Liver (tissue), 9 donors: ENCODE measurements around the gene ATAD3A. TPM values are rescaled to one million over a fixed set of nuclear protein-coding genes. Genes with fewer than 3 reads are reported as not detected.
A peak's percentile ranks its signal among the peaks of the same experiment; 100 is the strongest.

ENCODE experiments used
- DNase-seq: peaks from one replicate; pipeline ENCODE4 v3.0.0-alpha.2; 2017; ENCODE audit warnings: low spot score
- H3K27ac ChIP-seq, 2 donors: one replicate each; pipeline ENCODE4 v1.7.0; 2013; ENCODE audit warnings: inconsistent platforms in 2 of 2, low read length in 2 of 2, control low read depth in 1 of 2, low read depth in 1 of 2, mild to moderate bottlenecking in 1 of 2
- H3K27me3 ChIP-seq, 4 donors: one replicate each; pipeline versions ENCODE4 v1.6.1 to v1.7.0; 2013; ENCODE audit warnings: low read length in 3 of 4, inconsistent platforms in 1 of 4, mild to moderate bottlenecking in 1 of 4, moderate library complexity in 1 of 4; ENCODE audit not compliant: control insufficient read depth in 4 of 4, insufficient read depth in 4 of 4
- H3K36me3 ChIP-seq, 4 donors: one replicate each; pipeline versions ENCODE4 v1.6.1 to v1.7.0; 2013; ENCODE audit warnings: low read length in 3 of 4, mild to moderate bottlenecking in 3 of 4, low read depth in 1 of 4, moderate library complexity in 1 of 4; ENCODE audit not compliant: control insufficient read depth in 4 of 4, insufficient read depth in 3 of 4
- H3K4me1 ChIP-seq, 4 donors: one replicate each; pipeline versions ENCODE4 v1.6.1 to v1.7.0; 2013; ENCODE audit warnings: low read length in 3 of 4, mild to moderate bottlenecking in 3 of 4, moderate library complexity in 1 of 4; ENCODE audit not compliant: control insufficient read depth in 4 of 4, insufficient read depth in 4 of 4
- H3K4me3 ChIP-seq, 3 donors: one replicate each; pipeline versions ENCODE4 v1.6.1 to v1.7.0; 2013; ENCODE audit warnings: low read length in 3 of 3, control low read depth in 1 of 3, low read depth in 1 of 3, mild to moderate bottlenecking in 1 of 3
- H3K9ac ChIP-seq, 2 donors: one replicate each; pipeline ENCODE4 v1.7.0; 2013; ENCODE audit warnings: low read length in 2 of 2, mild to moderate bottlenecking in 2 of 2, moderate library complexity in 2 of 2, control low read depth in 1 of 2, low read depth in 1 of 2
- H3K9me3 ChIP-seq, 4 donors: one replicate each; pipeline versions ENCODE4 v1.6.1 to v1.7.0; 2013; ENCODE audit warnings: low read length in 3 of 4; ENCODE audit not compliant: control insufficient read depth in 4 of 4
- EGR1 ChIP-seq, 2 donors: IDR thresholded peaks; 2 replicates each; pipeline ENCODE4 v1.6.1; 2016 to 2018; ENCODE audit warnings: antibody characterized with exemption in 2 of 2, low read depth in 2 of 2
- FOXA1 ChIP-seq: IDR thresholded peaks from 2 replicates; pipeline ENCODE4 v1.6.1; 2016; ENCODE audit warnings: antibody characterized with exemption
- FOXA2 ChIP-seq: IDR thresholded peaks from 2 replicates; pipeline ENCODE4 v1.6.1; 2016; ENCODE audit warnings: antibody characterized with exemption
- GABPA ChIP-seq, 2 donors: IDR thresholded peaks in 1 of 2; conservative IDR thresholded peaks in 1 of 2; 2 replicates each; pipeline ENCODE4 v1.6.1; 2016; ENCODE audit warnings: antibody characterized with exemption in 2 of 2, mild to moderate bottlenecking in 1 of 2, moderate library complexity in 1 of 2
- HNF4A ChIP-seq, 2 donors: conservative IDR thresholded peaks; 2 replicates each; pipeline ENCODE4 v1.6.1; 2016; ENCODE audit warnings: antibody characterized with exemption in 2 of 2, mild to moderate bottlenecking in 2 of 2
- JUND ChIP-seq, 2 donors: IDR thresholded peaks; 2 replicates each; pipeline ENCODE4 v1.6.1; 2016; ENCODE audit warnings: antibody characterized with exemption in 2 of 2
- RAD21 ChIP-seq, 2 donors: IDR thresholded peaks; 2 replicates each; pipeline ENCODE4 v1.6.1; 2016; ENCODE audit warnings: antibody characterized with exemption in 2 of 2, mild to moderate bottlenecking in 2 of 2
- YY1 ChIP-seq: IDR thresholded peaks from 2 replicates; pipeline ENCODE4 v1.6.1; 2016; ENCODE audit warnings: antibody characterized with exemption, mild to moderate bottlenecking
- ZBTB33 ChIP-seq: IDR thresholded peaks from 2 replicates; pipeline ENCODE4 v1.6.1; 2016; ENCODE audit warnings: antibody characterized with exemption
- WGBS: extraction: QIAGEN DNeasy Blood & Tissue Kit; methylation state at CpG from one replicate; pipeline ENCODE4 v1.1.7; 2013; 5-methylcytosine and 5-hydroxymethylcytosine counted together
- polyA plus RNA-seq, 2 donors: library from polyadenylated mRNA; stranded (reverse) in 1 of 2; unstranded in 1 of 2; fragments of 200-250 nt in 1 of 2; fragments of >200 nt in 1 of 2; fragmentation: Nextera tagmentation in 1 of 2; extraction: Ambion mirVana in 1 of 2; gene quantifications; one replicate each; pipeline versions ENCODE4 v1.2.1 to v1.2.3, GENCODE V29; 2013 to 2015
- total RNA-seq, 2 donors: library from RNA; depleted of rRNA; stranded (reverse); fragments of >200 nt; gene quantifications; one replicate each; pipeline ENCODE4 v1.2.3, GENCODE V29; 2014
- TF ChIP-seq, protein P1 (sequence below): IDR thresholded peaks from 2 replicates; pipeline ENCODE4 v1.6.1; 2016; ENCODE audit warnings: antibody characterized with exemption, mild to moderate bottlenecking
- donor health status: healthy.
- donor health status: healthy.
- donor health status: healthy.
- donor health status: healthy.
- donor health status: healthy.

ATAD3A gene
- total and polyA plus RNA-seq, 4 donors, result 7.2 to 20.0 (median 15.8) TPM

GRCh38 chr1:1539310-1540089 lies 27.5 kb downstream of the ATAD3A start:
- 32% methylated on average over 65 of the region's 66 CpGs for WGBS
- no peak for TF ChIP-seq FOXA1
- no peak for TF ChIP-seq YY1
- TF ChIP-seq, protein P1, sequence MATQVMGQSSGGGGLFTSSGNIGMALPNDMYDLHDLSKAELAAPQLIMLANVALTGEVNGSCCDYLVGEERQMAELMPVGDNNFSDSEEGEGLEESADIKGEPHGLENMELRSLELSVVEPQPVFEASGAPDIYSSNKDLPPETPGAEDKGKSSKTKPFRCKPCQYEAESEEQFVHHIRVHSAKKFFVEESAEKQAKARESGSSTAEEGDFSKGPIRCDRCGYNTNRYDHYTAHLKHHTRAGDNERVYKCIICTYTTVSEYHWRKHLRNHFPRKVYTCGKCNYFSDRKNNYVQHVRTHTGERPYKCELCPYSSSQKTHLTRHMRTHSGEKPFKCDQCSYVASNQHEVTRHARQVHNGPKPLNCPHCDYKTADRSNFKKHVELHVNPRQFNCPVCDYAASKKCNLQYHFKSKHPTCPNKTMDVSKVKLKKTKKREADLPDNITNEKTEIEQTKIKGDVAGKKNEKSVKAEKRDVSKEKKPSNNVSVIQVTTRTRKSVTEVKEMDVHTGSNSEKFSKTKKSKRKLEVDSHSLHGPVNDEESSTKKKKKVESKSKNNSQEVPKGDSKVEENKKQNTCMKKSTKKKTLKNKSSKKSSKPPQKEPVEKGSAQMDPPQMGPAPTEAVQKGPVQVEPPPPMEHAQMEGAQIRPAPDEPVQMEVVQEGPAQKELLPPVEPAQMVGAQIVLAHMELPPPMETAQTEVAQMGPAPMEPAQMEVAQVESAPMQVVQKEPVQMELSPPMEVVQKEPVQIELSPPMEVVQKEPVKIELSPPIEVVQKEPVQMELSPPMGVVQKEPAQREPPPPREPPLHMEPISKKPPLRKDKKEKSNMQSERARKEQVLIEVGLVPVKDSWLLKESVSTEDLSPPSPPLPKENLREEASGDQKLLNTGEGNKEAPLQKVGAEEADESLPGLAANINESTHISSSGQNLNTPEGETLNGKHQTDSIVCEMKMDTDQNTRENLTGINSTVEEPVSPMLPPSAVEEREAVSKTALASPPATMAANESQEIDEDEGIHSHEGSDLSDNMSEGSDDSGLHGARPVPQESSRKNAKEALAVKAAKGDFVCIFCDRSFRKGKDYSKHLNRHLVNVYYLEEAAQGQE, result no peak
- Histone ChIP-seq H3K27ac (no peak overlapping the region), H3K9me3 (no peaks in the 10 kb centered on the region), H3K4me1 (peaks cover 0 to 16% (median 7%) of the 10 kb centered on the region in 4 donors), H3K9ac (no peak overlapping the region), H3K4me3 (peak overlapping the region in 1 of 3 donors; percentile 51), H3K36me3 (peaks cover 0 to 17% (median 1%) of the 10 kb centered on the region in 4 donors), H3K27me3 (no peaks in the 10 kb centered on the region)
- DNase-seq, result no peak

DNA sequence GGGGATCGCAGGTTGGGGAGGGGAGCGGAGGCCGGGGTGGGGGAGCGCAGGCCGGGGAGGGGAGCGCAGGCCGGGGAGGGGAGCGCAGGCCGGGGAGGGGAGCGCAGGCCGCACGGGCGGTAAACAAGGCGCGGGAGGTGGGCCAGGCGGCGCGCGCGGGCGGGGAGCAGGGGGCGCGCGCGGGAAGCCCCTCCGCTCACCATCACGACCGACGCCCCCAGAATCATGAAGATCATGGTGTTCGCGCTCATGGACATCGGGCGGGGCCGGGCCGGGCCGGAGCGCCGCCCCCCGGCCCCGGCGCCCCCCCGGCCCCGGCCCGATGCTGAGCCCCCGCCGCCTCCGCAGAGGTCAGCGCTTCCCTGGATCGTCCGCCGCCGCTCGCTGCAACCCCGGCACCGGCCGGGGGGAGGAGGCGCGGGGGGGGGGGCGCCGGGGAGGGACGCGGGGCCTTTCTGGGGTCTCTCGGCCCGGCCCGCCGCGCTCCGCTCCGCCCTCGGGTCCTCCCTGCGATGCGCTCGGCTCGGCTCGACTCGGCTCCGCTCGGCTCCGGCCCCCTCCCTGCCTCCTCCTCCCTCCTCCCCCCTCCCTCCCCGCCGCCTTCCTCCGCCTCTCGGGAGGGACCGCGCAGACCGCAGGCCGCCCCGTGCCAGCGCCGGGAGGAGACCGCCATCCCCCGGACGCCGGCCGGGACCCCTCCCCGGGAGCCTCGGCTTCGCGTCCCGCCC lies 28.3 kb downstream of the ATAD3A start, which contains the start of gene TMEM240:
Gene TMEM240, minus strand, starts transcription at position 535 of the 728 bp plus-strand sequence. Its CDS starts 278 bp downstream, at position 257.
- TF ChIP-seq GABPA (IDR thresholded peaks at IDR 0.05 in 1 of 2, conservative IDR thresholded peaks at IDR 0.05 in 1 of 2) (no peak), FOXA2 (no peak)
- Histone ChIP-seq H3K9ac (no peak within 1 kb of the TSS), H3K4me3 (peak within 1 kb of the TSS in 1 of 3 donors; percentile 51), H3K27ac (no peak within 1 kb of the TSS), H3K9me3 (no peaks in the 10 kb centered on the region), H3K4me1 (peaks cover 0 to 20% (median 7%) of the 10 kb centered on the region in 4 donors), H3K27me3 (no peaks in the 10 kb centered on the region), H3K36me3 (peaks cover 0 to 17% (median 1%) of the 10 kb centered on the region in 4 donors)
- WGBS, result 3% methylated on average over 100 of the region's 100 CpGs
- DNase-seq, result peak; percentile 44

- Histone ChIP-seq H3K27me3 (no peaks in the 10 kb centered on the region), H3K9ac (no peak overlapping the region), H3K27ac (no peak overlapping the region), H3K9me3 (no peaks in the 10 kb centered on the region), H3K4me1 (peaks cover 0 to 20% (median 7%) of the 10 kb centered on the region in 4 donors), H3K4me3 (peak overlapping the region in 1 of 3 donors; percentile 51), H3K36me3 (peaks cover 0 to 17% (median 1%) of the 10 kb centered on the region in 4 donors)
- DNase-seq, result no peak
- WGBS, result 61% methylated on average over 53 of the region's 53 CpGs
- TF ChIP-seq RAD21 (IDR thresholded peaks at IDR 0.05) (no peak), GABPA (IDR thresholded peaks at IDR 0.05 in 1 of 2, conservative IDR thresholded peaks at IDR 0.05 in 1 of 2) (no peak), FOXA2 (no peak), ZBTB33 (no peak), FOXA1 (no peak), JUND (IDR thresholded peaks at IDR 0.05) (no peak), EGR1 (IDR thresholded peaks at IDR 0.05; ENCODE audit: low read depth in 2 of 2) (no peak), HNF4A (conservative IDR thresholded peaks at IDR 0.05) (no peak)
Observed at GRCh38 chr1:1540818-1541628, 29.1 kb downstream of the ATAD3A start.
